ENCODE measurements around the gene MRPL30.
"Not testable (repeated sequence)": the region's sequence is repeated elsewhere in the genome, so short reads cannot be mapped to it uniquely, and the experiment has no call there.

MRPL30 gene

GRCh38 chr2:99187011-99187410 lies 6.0 kb downstream of the MRPL30 start:
- no peak overlapping the region for H3K4me3 ChIP-seq (ENCODE audit: low read depth, low read length)
- no peak for TF ChIP-seq CTCF (IDR thresholded peaks at IDR 0.05; ENCODE audit: borderline replicate concordance, insufficient read depth, low read depth, low read length)

GRCh38 chr2:99188357-99188756 lies 7.4 kb downstream of the MRPL30 start:
- H3K4me3 ChIP-seq (ENCODE audit: low read depth, low read length): no peak overlapping the region
- TF ChIP-seq CTCF (IDR thresholded peaks at IDR 0.05; ENCODE audit: borderline replicate concordance, insufficient read depth, low read depth, low read length): no peak

- TF ChIP-seq CTCF (IDR thresholded peaks at IDR 0.05; ENCODE audit: borderline replicate concordance, insufficient read depth, low read depth, low read length): peak; percentile 7; the same call in 1 of the 2 replicates
- H3K4me3 ChIP-seq (ENCODE audit: low read depth, low read length): no peak overlapping the region
Measured at GRCh38 chr2:99190548-99190947, 9.6 kb downstream of the MRPL30 start.

GRCh38 chr2:99192364-99192763 lies 11.4 kb downstream of the MRPL30 start:
- not testable (repeated sequence) for H3K4me3 ChIP-seq (ENCODE audit: low read depth, low read length)

- no peak for TF ChIP-seq CTCF (IDR thresholded peaks at IDR 0.05; ENCODE audit: borderline replicate concordance, insufficient read depth, low read depth, low read length)
- H3K4me3 ChIP-seq (ENCODE audit: low read depth, low read length): no peak overlapping the region
Measured at GRCh38 chr2:99198103-99198841, 17.3 kb downstream of the MRPL30 start.

- H3K4me3 ChIP-seq (ENCODE audit: low read depth, low read length): no peak overlapping the region
- no peak for TF ChIP-seq CTCF (IDR thresholded peaks at IDR 0.05; ENCODE audit: borderline replicate concordance, insufficient read depth, low read depth, low read length)
Measured at GRCh38 chr2:99200076-99200800, 19.3 kb downstream of the MRPL30 start.

GRCh38 chr2:99201959-99202678 lies 21.1 kb downstream of the MRPL30 start:
- peak; percentile 11; the same call in 1 of the 2 replicates for TF ChIP-seq CTCF (IDR thresholded peaks at IDR 0.05; ENCODE audit: borderline replicate concordance, insufficient read depth, low read depth, low read length)
- H3K4me3 ChIP-seq (ENCODE audit: low read depth, low read length): no peak overlapping the region

Measured in GM12875 (cell line).